Superior temporal gyrus (tissue), 1 donor: ENCODE results near the gene GAGE12D.
"Not testable (repeated sequence)": the region's sequence is repeated elsewhere in the genome, so short reads cannot be mapped to it uniquely, and the experiment has no call there.

Source experiments
- DNase-seq: peaks from one replicate; pipeline ENCODE4 v3.0.0-alpha.2; 2016; ENCODE audit errors: extremely low spot score

GAGE12D gene

GRCh38 chrX:49541433-49541832, at the start of gene GAGE12D:
Gene GAGE12D (plus strand): TSS chrX:49541733. CDS start chrX:49542888, 1,155 bp downstream.
- not testable (repeated sequence) for DNase-seq

- DNase-seq: not testable (repeated sequence)
Observed at GRCh38 chrX:49531877-49532276, 9.7 kb upstream of the GAGE12D start, which contains the start of gene GAGE12C. Gene GAGE12C (plus strand): TSS chrX:49532177. CDS start chrX:49533332, 1,155 bp downstream.

GRCh38 chrX:49550989-49551388, 9.5 kb downstream of the GAGE12D start, which contains the start of gene GAGE12E:
Gene GAGE12E (plus strand): TSS chrX:49551289. CDS start chrX:49552444, 1,155 bp downstream.
- DNase-seq: not testable (repeated sequence)

GRCh38 chrX:49560542-49560941, 19.0 kb downstream of the GAGE12D start, which contains the start of gene GAGE12F:
Gene GAGE12F (plus strand): TSS chrX:49560842. CDS start chrX:49561997, 1,155 bp downstream.
- DNase-seq: not testable (repeated sequence)

- not testable (repeated sequence) for DNase-seq
Observed at GRCh38 chrX:49568728-49569127, 27.2 kb downstream of the GAGE12D start.

- DNase-seq: not testable (repeated sequence)
Observed at GRCh38 chrX:49569152-49569551, 27.6 kb downstream of the GAGE12D start.

- DNase-seq: not testable (repeated sequence)
Observed at GRCh38 chrX:49570100-49570499, 28.6 kb downstream of the GAGE12D start, which contains the start of gene GAGE12G. Gene GAGE12G (plus strand): TSS chrX:49570400. CDS start chrX:49571555, 1,155 bp downstream.

- DNase-seq: not testable (repeated sequence)
Observed at GRCh38 chrX:49579649-49580048, 38.1 kb downstream of the GAGE12D start, which contains the start of gene GAGE12H. Gene GAGE12H (plus strand): TSS chrX:49579949. CDS start chrX:49581104, 1,155 bp downstream.

GRCh38 chrX:49589196-49589595, 47.7 kb downstream of the GAGE12D start, which contains the start of gene GAGE2A:
Gene GAGE2A (plus strand): TSS chrX:49589496. CDS start chrX:49590651, 1,155 bp downstream.
- DNase-seq: not testable (repeated sequence)

- not testable (repeated sequence) for DNase-seq
Observed at GRCh38 chrX:49589769-49590478, 48.4 kb downstream of the GAGE12D start.

- not testable (repeated sequence) for DNase-seq
Observed at GRCh38 chrX:49590488-49590887, 49.0 kb downstream of the GAGE12D start.
